Suprapubic skin (tissue), 4 donors: ENCODE results near the gene C3orf52. TPM values are rescaled to one million over a fixed set of nuclear protein-coding genes. Genes with fewer than 3 reads are reported as not detected.

Experiments
- DNase-seq, 2 donors: peaks; one replicate each; pipeline ENCODE4 v3.0.0-alpha.2; 2019; ENCODE audit warnings: low spot score in 2 of 2
- H3K27ac ChIP-seq: fragments of 200-600 bp; sonication (generic); one replicate; pipeline ENCODE4 v1.5.1; 2019
- H3K27me3 ChIP-seq: fragments of 200-600 bp; sonication (generic); one replicate; pipeline ENCODE4 v1.5.1; 2019
- H3K36me3 ChIP-seq: fragments of 200-600 bp; sonication (generic); one replicate; pipeline ENCODE4 v1.5.1; 2019
- H3K4me1 ChIP-seq: fragments of 200-600 bp; sonication (generic); one replicate; pipeline ENCODE4 v1.5.1; 2019
- H3K4me3 ChIP-seq: fragments of 200-600 bp; sonication (generic); one replicate; pipeline ENCODE4 v1.5.1; 2019; ENCODE audit warnings: mild to moderate bottlenecking
- H3K9me3 ChIP-seq: fragments of 200-600 bp; sonication (generic); one replicate; pipeline ENCODE4 v1.5.1; 2019
- CTCF ChIP-seq, 2 donors: fragments of 200-600 bp in 1 of 2; fragments of 450-650 bp in 1 of 2; sonication (generic) in 1 of 2; IDR thresholded peaks; one replicate each; pipeline ENCODE4 v1.5.1; 2016 to 2019; ENCODE audit warnings: antibody characterized with exemption in 2 of 2, mild to moderate bottlenecking in 1 of 2, moderate library complexity in 1 of 2
- EP300 ChIP-seq: sonication (generic); formaldehyde crosslinking; IDR thresholded peaks from one replicate; pipeline ENCODE4 v1.6.1; 2017; ENCODE audit warnings: antibody characterized with exemption
- POLR2A ChIP-seq, 2 donors: fragments of 450-650 bp; IDR thresholded peaks; one replicate each; pipeline ENCODE4 v1.6.1; 2017; ENCODE audit warnings: antibody characterized with exemption in 2 of 2, mild to moderate bottlenecking in 2 of 2, moderate library complexity in 2 of 2
- POLR2AphosphoS5 ChIP-seq, 3 donors: sonication (generic); formaldehyde crosslinking; IDR thresholded peaks; one replicate each; pipeline ENCODE4 v1.6.1; 2017; ENCODE audit warnings: antibody characterized with exemption in 3 of 3
- WGBS: methylation state at CpG from one replicate; pipeline ENCODE4 v1.1.5; 2018; 5-methylcytosine and 5-hydroxymethylcytosine counted together
- total RNA-seq, 4 donors: library from RNA; depleted of rRNA; stranded (reverse); fragments of >200 nt; gene quantifications; one replicate each; pipeline ENCODE4 v1.1.0, GENCODE V29; 2016

Gene C3orf52
- total RNA-seq, 4 donors from 2014 or later = 78.8 to 183 (median 96.7) TPM

DNA sequence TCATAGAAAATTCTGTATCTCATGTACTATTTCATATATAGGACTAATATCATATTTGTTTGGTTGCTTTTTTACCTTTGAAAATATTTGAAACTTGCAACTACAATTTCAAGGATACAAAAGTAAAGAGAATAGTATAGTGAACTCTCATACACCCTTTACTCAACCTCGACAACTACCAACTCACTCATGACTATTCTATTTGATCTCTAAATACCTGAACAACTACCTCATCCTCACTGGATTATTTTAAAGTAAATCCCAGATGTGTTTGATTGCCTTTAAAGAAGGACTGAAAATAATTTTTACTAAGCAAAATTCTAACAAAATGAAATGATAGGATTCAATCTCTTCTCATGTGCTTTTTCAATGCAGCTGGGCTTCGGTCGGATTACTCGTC lies 39.6 kb upstream of the C3orf52 start:
- H3K36me3 ChIP-seq = no peaks in the 10 kb centered on the region
- 61% methylated on average over 4 of the region's 4 CpGs for WGBS
- no peaks in the 10 kb centered on the region for H3K9me3 ChIP-seq
- no peak overlapping the region for H3K4me3 ChIP-seq
- peaks cover 8% of the 10 kb centered on the region for H3K4me1 ChIP-seq
- H3K27ac ChIP-seq = no peak overlapping the region
- no peak for DNase-seq
- TF ChIP-seq CTCF (IDR thresholded peaks at IDR 0.05) = no peak
- no peak for TF ChIP-seq POLR2AphosphoS5 (IDR thresholded peaks at IDR 0.05)
- no peak for TF ChIP-seq POLR2A (IDR thresholded peaks at IDR 0.05)
- TF ChIP-seq EP300 = no peak
- H3K27me3 ChIP-seq = no peaks in the 10 kb centered on the region

DNA sequence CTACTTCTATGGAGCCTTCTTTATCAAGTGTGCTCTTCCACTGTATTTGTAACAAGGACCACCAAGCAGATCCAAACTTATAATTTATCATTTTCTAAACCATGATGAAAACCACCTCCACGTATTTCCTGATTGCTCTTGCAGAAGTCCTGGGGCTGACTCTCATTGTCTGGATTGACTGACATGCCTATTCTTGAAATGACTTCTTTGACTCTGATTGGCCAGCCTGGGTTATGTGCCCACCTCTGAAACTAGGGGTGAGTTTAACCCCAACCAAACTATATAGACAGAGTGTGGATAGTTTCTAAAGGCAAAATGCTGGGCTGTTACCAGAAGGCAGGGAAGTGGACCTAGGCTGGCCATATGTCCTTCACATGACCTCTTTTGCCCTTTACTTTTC lies 38.9 kb upstream of the C3orf52 start:
- H3K36me3 ChIP-seq = no peaks in the 10 kb centered on the region
- DNase-seq = no peak
- H3K4me3 ChIP-seq = no peak overlapping the region
- WGBS = 68% methylated on average over 1 of the region's 1 CpG
- H3K27me3 ChIP-seq = no peaks in the 10 kb centered on the region
- no peaks in the 10 kb centered on the region for H3K9me3 ChIP-seq
- no peak for TF ChIP-seq CTCF (IDR thresholded peaks at IDR 0.05)
- TF ChIP-seq POLR2AphosphoS5 (IDR thresholded peaks at IDR 0.05) = no peak
- TF ChIP-seq POLR2A (IDR thresholded peaks at IDR 0.05) = no peak
- TF ChIP-seq EP300 = no peak
- H3K4me1 ChIP-seq = peaks cover 8% of the 10 kb centered on the region
- no peak overlapping the region for H3K27ac ChIP-seq

- Histone ChIP-seq H3K36me3 (no peaks in the 10 kb centered on the region), H3K4me1 (no peaks in the 10 kb centered on the region), H3K4me3 (no peak overlapping the region), H3K27ac (no peak overlapping the region), H3K9me3 (no peaks in the 10 kb centered on the region), H3K27me3 (no peaks in the 10 kb centered on the region)
- no peak for DNase-seq
- WGBS = 70% methylated on average over 8 of the region's 8 CpGs
- TF ChIP-seq CTCF (IDR thresholded peaks at IDR 0.05) (no peak), POLR2A (IDR thresholded peaks at IDR 0.05) (no peak), EP300 (no peak), POLR2AphosphoS5 (IDR thresholded peaks at IDR 0.05) (no peak)
These were observed 37.3 kb upstream of the C3orf52 start for GRCh38 chr3:112048911-112049310.

DNA sequence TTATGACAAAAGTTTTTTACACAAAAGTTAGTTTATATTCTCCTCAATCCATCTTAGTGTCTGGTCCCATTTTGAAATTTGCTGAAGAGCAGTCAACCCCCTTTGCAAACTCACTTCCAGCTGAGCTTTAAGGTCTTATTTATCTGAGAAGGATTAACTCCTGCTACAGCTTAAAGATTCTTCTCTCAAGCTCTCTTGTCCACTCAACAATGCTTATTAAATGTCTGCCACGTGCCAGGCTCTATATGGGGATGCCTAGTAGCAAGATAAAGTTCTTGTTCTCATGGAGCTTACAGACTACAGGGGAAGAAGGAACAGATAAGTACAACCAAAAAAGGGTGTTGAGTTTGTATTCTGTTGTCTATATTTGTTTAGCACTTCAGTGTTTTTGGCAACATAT lies 33.0 kb upstream of the C3orf52 start:
- no peaks in the 10 kb centered on the region for H3K9me3 ChIP-seq
- 62% methylated on average over 1 of the region's 1 CpG for WGBS
- no peaks in the 10 kb centered on the region for H3K36me3 ChIP-seq
- no peak overlapping the region for H3K27ac ChIP-seq
- no peak for DNase-seq
- H3K4me3 ChIP-seq = no peak overlapping the region
- H3K27me3 ChIP-seq = no peaks in the 10 kb centered on the region
- no peak for TF ChIP-seq POLR2A (IDR thresholded peaks at IDR 0.05)
- no peaks in the 10 kb centered on the region for H3K4me1 ChIP-seq

DNA sequence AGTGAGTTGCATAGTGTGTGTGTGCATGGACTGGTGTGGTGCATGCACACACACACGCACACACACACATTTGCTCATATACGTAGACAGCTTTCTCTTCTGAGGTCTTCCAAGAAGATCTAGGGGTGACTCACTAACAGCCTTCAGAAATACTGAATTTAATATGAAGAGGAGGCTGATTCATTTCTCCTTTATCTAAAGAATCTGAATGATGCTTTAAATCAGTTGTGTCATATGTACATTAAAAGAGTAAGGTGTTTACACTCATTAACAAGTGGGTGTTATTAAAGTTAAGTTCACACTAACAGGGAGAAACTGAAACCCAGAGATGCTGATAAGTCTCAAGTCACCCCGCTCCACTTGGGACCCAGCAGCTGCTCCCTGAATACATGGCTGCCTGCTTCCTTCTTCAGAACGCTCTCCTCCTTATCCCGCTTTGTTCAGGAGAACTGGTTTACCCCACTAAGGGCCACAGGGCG lies 29.7 kb upstream of the C3orf52 start:
- Histone ChIP-seq H3K4me1 (no peaks in the 10 kb centered on the region), H3K36me3 (no peaks in the 10 kb centered on the region), H3K27me3 (no peaks in the 10 kb centered on the region), H3K4me3 (no peak overlapping the region), H3K27ac (no peak overlapping the region), H3K9me3 (no peaks in the 10 kb centered on the region)
- no peak for TF ChIP-seq POLR2A (IDR thresholded peaks at IDR 0.05)
- TF ChIP-seq EP300 = no peak
- TF ChIP-seq POLR2AphosphoS5 (IDR thresholded peaks at IDR 0.05) = no peak
- TF ChIP-seq CTCF (IDR thresholded peaks at IDR 0.05) = no peak
- DNase-seq = no peak
- 71% methylated on average over 6 of the region's 6 CpGs for WGBS

- TF ChIP-seq EP300 (no peak), CTCF (IDR thresholded peaks at IDR 0.05) (no peak), POLR2A (IDR thresholded peaks at IDR 0.05) (no peak), POLR2AphosphoS5 (IDR thresholded peaks at IDR 0.05) (no peak)
- no peak for DNase-seq
- Histone ChIP-seq H3K27ac (no peak overlapping the region), H3K4me3 (no peak overlapping the region), H3K9me3 (no peaks in the 10 kb centered on the region), H3K27me3 (no peaks in the 10 kb centered on the region), H3K4me1 (no peaks in the 10 kb centered on the region), H3K36me3 (no peaks in the 10 kb centered on the region)
- 73% methylated on average over 1 of the region's 1 CpG for WGBS
These were observed 26.7 kb upstream of the C3orf52 start for GRCh38 chr3:112059497-112059896.
